ENCODE results near the gene PPP5C. TPM values are rescaled to one million over a fixed set of nuclear protein-coding genes. Genes with fewer than 3 reads are reported as not detected.

The PPP5C gene
- total RNA-seq, 1 experiment from 2014 or later = 102 TPM

GRCh38 chr19:46383171-46383815 lies 36.4 kb downstream of the PPP5C start:
- ChIA-PET RAD21 (ENCODE audit: low non-redundant PET in 1 of 2, low total read pairs in 2 of 2, uncharacterized antibody in 2 of 2, unreplicated experiment in 2 of 2) (no interaction called here), POLR2A (no interaction called here), CTCF (no interaction called here)
- H3K4me1 ChIP-seq (ENCODE audit: control insufficient read depth in 1 of 2, insufficient read depth in 2 of 2, low read length in 2 of 2) = no peaks in the 10 kb centered on the region
- H3K27me3 ChIP-seq (ENCODE audit: insufficient read depth, low read length) = no peaks in the 10 kb centered on the region
- H3K4me2 ChIP-seq (ENCODE audit: low read length) = no peak overlapping the region
- ATAC-seq = no peak
- no peak for TF ChIP-seq SP1 (IDR thresholded peaks at IDR 0.05; ENCODE audit: low read depth)
- no peak for TF ChIP-seq CEBPB (IDR thresholded peaks at IDR 0.05; ENCODE audit: low read depth)
- no peak for TF ChIP-seq EZH2 (IDR thresholded peaks at IDR 0.05)
- no peak for TF ChIP-seq EGR1 (IDR thresholded peaks at IDR 0.05; ENCODE audit: low read depth)
- no peak for TF ChIP-seq ZNF274 (IDR thresholded peaks at IDR 0.05; ENCODE audit: low read depth, low read length)
- H4K20me1 ChIP-seq (ENCODE audit: insufficient read depth) = 0 out of 2 replicates have a peak, but pooled peaks cover 6% of the 10 kb centered on the region
- intact Hi-C loops (cut with micrococcal nuclease) = no loop called here
- no peak overlapping the region for H2AFZ ChIP-seq (ENCODE audit: low read depth, low read length, poor library complexity, severe bottlenecking)
- H3K79me2 ChIP-seq (ENCODE audit: insufficient read depth, low read length) = peaks cover 30% of the 10 kb centered on the region
- no peak overlapping the region for H3K27ac ChIP-seq (ENCODE audit: low read depth, low read length)
- no peaks in the 10 kb centered on the region; a peak in 1 of 4 replicates for H3K9me3 ChIP-seq (ENCODE audit: control insufficient read depth in 1 of 2, insufficient read depth in 1 of 2, low read depth in 1 of 2, low read length in 2 of 2)
- BruUV-seq (replicated peaks) = no TSS peak
- H3K4me3 ChIP-seq (replicated peaks in 1 of 2; ENCODE audit: low read depth in 1 of 2, low read length in 2 of 2) = no peak overlapping the region
- H3K9ac ChIP-seq (ENCODE audit: low read length) = no peak overlapping the region
- peaks cover 33 to 63% of the 10 kb centered on the region in 2 experiments for H3K36me3 ChIP-seq (ENCODE audit: control insufficient read depth in 1 of 2, insufficient read depth in 2 of 2, low read length in 2 of 2)
- no peak for DNase-seq (ENCODE audit: low read depth, low spot score)
- no peaks in the 10 kb centered on the region for H3K9me2 ChIP-seq (ENCODE audit: insufficient read depth)

GRCh38 chr19:46383846-46384245 lies 37.0 kb downstream of the PPP5C start:
- H3K4me2 ChIP-seq (ENCODE audit: low read length) = no peak overlapping the region
- H2AFZ ChIP-seq (ENCODE audit: low read depth, low read length, poor library complexity, severe bottlenecking) = no peak overlapping the region
- intact Hi-C loops (cut with micrococcal nuclease) = no loop called here
- ATAC-seq (no peak), DNase-seq (ENCODE audit: low read depth, low spot score) (no peak)
- RAD21 ChIA-PET (ENCODE audit: low non-redundant PET in 1 of 2, low total read pairs in 2 of 2, uncharacterized antibody in 2 of 2, unreplicated experiment in 2 of 2) = no interaction called here
- POLR2A ChIA-PET = no interaction called here
- no TSS peak for BruUV-seq (replicated peaks)
- peaks cover 36 to 65% of the 10 kb centered on the region in 2 experiments for H3K36me3 ChIP-seq (ENCODE audit: control insufficient read depth in 1 of 2, insufficient read depth in 2 of 2, low read length in 2 of 2)
- H3K27ac ChIP-seq (ENCODE audit: low read depth, low read length) = no peak overlapping the region
- no peaks in the 10 kb centered on the region for H3K27me3 ChIP-seq (ENCODE audit: insufficient read depth, low read length)
- no peak overlapping the region for H3K9ac ChIP-seq (ENCODE audit: low read length)
- H3K9me2 ChIP-seq (ENCODE audit: insufficient read depth) = no peaks in the 10 kb centered on the region
- H3K79me2 ChIP-seq (ENCODE audit: insufficient read depth, low read length) = peaks cover 25% of the 10 kb centered on the region
- H3K4me1 ChIP-seq (ENCODE audit: control insufficient read depth in 1 of 2, insufficient read depth in 2 of 2, low read length in 2 of 2) = no peaks in the 10 kb centered on the region
- 0 out of 2 replicates have a peak, but pooled peaks cover 2% of the 10 kb centered on the region for H4K20me1 ChIP-seq (ENCODE audit: insufficient read depth)
- no peak overlapping the region for H3K4me3 ChIP-seq (replicated peaks in 1 of 2; ENCODE audit: low read depth in 1 of 2, low read length in 2 of 2)
- CTCF ChIA-PET = no interaction called here
- no peaks in the 10 kb centered on the region; a peak in 1 of 4 replicates for H3K9me3 ChIP-seq (ENCODE audit: control insufficient read depth in 1 of 2, insufficient read depth in 1 of 2, low read depth in 1 of 2, low read length in 2 of 2)
- TF ChIP-seq YY1 (IDR thresholded peaks at IDR 0.05; ENCODE audit: extremely low read depth, insufficient replicate concordance, low read depth, low read length) (no peak), ZBTB33 (IDR thresholded peaks at IDR 0.05; ENCODE audit: extremely low read depth, insufficient replicate concordance, low read length) (no peak), FOSL1 (IDR thresholded peaks at IDR 0.05; ENCODE audit: low read depth) (no peak), POLR2AphosphoS5 (IDR thresholded peaks at IDR 0.05; ENCODE audit: low read depth, low read length) (no peak), SP1 (IDR thresholded peaks at IDR 0.05; ENCODE audit: low read depth) (no peak), ZFX (IDR thresholded peaks at IDR 0.05) (no peak), SRF (IDR thresholded peaks at IDR 0.05; ENCODE audit: low read depth) (no peak), CEBPB (IDR thresholded peaks at IDR 0.05; ENCODE audit: low read depth) (no peak), CTCF (IDR thresholded peaks at IDR 0.05 in 2 of 3, conservative IDR thresholded peaks at IDR 0.05 in 1 of 3; ENCODE audit: borderline replicate concordance in 1 of 3, insufficient read depth in 1 of 3, low read depth in 2 of 3, low read length in 2 of 3) (no peak)

All from HCT116 (cell line).